GM19328 (cell line): ENCODE measurements around the gene RNF151.
"Not testable (repeated sequence)": the region's sequence is repeated elsewhere in the genome, so short reads cannot be mapped to it uniquely, and the experiment has no call there.

ENCODE experiments used
- ATAC-seq: cut with Tn5 transposase; IDR thresholded peaks from one replicate; pipeline ENCODE4 v1.9.1; 2021; ENCODE audit warnings: mild to moderate bottlenecking, moderate library complexity; ENCODE audit not compliant: unreplicated experiment

Gene RNF151

GRCh38 chr16:2004795-2005517 is 38.3 kb downstream of the RNF151 start:
- ATAC-seq: no peak

DNA sequence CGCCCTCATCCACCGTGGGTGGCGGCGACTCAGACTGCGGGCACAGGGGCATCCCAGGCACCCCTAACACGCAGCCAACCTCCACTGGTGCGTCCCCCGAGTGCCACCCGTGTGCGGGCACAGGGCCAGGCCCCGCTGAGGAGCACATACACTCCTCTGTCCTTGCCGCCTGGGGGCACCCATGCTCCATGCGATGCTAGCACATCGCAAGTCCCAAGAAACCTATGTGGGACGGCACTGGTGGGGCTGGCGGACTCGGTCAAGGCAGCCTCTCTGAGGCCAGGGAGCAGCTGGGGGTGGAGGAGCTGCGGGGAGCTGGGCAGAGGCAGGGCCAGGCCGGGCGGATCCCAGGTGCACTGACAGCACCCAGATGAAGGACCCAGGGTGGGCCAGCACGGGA is 39.0 kb downstream of the RNF151 start:
- no peak for ATAC-seq

DNA sequence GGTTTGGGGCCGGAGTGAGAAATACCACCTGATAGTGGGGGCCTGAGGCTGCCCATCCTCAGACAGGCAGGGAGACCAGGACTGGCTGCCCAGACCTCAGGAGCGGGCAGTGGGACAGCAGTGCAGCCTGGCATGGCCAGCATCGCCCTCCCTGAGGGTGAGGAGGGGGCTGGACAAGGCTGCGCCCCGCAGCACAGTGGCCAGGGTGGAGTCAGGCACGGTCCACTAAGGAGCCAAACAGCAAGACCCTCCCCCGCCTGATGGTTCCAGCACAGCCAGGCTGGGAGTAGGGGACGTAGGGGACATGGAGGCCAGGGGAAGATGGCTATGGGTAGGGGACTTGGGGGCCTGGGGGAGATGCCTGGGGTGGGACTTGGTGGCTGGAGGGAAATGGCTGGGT is 39.7 kb downstream of the RNF151 start:
- ATAC-seq: no peak

GRCh38 chr16:2007081-2007836 is 40.6 kb downstream of the RNF151 start:
- no peak for ATAC-seq

DNA sequence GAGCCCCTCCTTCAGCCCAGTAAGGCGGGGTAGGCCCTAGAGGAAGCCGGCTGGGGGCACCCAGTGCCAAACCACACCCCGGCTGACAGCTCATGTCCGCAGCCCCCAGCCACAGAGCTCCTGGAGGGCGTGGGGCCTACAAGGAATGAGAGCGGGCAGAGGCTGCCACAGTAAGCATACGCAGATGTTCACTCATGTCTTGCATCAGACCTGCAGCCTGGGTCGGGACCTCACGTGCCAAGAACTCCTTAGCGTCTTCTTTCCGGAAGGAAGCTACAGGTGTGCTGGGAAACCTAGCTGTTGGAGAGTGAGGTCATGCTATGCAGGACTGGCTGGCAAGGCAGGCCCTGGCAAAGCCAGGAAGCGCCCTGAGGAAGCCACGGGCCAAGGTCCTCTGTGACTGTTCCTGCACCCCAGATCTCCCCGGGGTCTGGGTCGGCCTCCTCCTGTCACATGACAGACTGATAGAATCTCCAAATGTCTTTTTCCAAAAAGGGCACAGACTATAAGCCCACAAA is 41.4 kb downstream of the RNF151 start:
- ATAC-seq: no peak

DNA sequence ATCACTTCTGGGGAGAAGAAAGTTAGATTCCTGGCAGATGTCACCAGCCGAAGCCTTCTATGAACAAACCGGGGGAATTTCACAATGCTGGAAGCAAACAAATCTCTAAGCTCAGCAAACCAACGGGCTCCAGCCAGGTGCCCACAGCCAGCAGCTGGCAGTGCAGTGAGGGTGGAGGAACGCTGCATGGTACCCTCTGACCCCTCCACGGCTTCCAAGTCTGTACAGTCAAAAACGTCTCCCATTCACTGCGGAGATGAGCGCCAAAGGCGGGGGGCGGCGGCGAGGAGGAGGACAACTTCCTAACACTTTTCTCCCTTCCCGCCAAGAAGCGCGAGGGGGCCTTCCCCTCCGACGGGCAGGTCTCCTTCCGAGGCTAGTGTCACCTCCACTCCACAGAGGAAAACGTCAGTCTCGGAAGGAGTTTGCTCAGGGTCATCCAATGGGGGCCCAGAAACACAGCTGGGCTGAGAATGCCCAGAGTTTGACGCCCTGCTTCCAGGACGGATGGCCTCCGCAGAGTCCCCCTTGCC is 42.0 kb downstream of the RNF151 start:
- ATAC-seq: no peak

GRCh38 chr16:2009164-2009711 is 42.6 kb downstream of the RNF151 start:
- peak; percentile 31 for ATAC-seq

DNA sequence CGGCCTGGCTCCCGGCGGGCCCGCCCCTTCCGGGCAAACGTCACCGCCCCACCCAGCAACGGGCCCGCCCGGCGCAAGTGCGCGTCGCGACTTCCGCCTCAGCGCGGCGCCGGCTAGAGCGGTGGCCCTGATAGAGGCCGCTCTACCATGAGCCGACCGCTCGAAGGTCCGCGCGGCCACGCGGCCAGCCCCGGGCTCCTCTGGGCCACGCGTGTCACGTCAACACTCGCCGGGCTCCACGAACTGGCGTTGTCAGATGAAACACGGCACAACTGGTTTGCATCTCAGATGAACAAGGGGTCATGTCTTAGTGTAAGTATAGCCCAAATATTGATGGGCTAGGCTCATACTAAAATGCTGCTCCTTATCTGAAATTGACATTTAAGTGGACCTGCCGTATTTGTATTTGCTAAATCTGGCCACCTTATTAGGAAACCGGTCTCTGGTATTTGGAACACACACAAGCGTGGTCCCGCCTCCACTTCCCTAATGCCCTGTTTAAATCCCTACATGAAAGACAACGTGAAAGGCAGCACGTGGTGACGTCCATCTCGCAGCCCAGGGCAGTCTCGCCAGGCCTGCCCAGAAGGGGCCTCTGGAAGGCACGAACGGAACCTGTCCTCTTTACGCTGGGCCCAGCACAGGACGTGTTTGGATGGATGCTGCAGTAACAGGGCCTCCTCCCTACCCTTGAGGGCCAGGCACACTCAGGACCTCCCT is 43.3 kb downstream of the RNF151 start, which contains the start of gene ZNF598:
TSS of gene ZNF598 (minus strand) at position 31 of the 720 bp plus-strand sequence.
- peak; percentile 67 for ATAC-seq

GRCh38 chr16:2011726-2012125 is 45.1 kb downstream of the RNF151 start:
- not testable (repeated sequence) for ATAC-seq

GRCh38 chr16:2013527-2013926 is 46.9 kb downstream of the RNF151 start:
- no peak for ATAC-seq

DNA sequence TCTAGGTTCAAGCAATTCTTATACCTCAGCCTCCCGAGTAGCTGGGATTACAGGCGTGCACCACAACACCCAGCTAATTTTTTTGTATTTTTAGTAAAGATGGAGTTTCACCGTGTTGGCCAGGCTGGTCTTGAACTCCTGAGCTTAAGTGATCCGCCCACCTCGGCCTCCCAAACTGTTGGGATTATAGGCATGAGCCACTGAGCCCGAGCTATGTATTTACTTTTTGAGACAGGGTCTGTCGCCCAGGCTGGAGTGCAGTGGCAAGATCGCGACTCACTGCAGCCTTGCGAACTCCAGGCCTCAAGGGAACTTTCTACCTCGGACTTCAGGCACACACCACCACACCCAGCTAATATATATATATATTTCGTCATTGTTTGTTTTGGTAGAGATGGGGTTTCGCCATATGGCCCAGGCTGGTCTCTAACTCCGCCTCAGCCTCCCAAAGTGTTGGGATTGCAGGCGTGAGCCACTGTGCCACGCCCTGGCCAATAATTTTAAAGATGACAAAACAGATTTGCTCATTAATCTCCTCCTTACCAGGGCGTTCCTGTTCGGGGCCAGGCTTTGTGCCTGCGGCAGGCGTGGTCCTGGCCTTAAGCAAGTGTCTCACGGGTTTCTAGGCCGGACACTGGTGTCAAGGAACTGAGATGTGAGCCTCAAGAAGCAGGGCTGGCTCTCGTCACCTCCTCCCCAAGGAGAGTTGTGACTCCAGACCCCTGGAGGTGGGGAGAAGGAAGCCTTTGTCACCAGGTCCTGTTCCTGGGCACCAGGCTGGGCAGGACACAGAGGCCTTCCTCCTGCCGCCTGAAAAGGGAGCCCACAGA is 48.7 kb downstream of the RNF151 start:
- no peak for ATAC-seq

GRCh38 chr16:2015947-2016208 is 49.2 kb downstream of the RNF151 start:
- ATAC-seq: no peak

DNA sequence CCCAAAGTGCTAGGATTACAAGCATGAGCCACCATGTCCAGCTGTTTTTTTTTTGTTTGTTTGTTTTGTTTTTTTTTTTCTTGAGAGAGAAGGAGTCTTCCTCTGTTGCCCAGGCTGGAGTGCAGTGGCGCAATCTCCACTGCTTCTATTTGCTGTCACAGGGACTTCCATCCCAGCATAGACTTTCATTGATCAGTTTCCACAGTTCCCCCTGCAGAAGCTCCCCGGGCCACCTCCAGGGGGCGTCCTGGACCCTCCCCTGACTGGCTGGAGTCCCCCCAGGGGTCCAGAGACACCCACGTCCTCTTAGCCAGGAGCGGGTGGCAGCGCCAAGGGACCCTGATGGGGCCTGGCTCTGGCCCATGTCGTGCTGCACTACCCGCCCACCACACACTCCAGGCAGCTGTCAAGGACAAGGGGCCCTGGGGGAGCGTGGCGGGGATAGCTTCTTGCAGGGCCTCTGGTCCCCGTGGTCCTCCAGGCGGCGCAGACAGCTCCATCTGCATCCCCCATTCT is 49.8 kb downstream of the RNF151 start:
- ATAC-seq: no peak
